ENCODE results near the gene DLG5.

- no peak for TF ChIP-seq RFX5 (IDR thresholded peaks at IDR 0.05; ENCODE audit: low read depth, low read length)
- TF ChIP-seq, protein P1, sequence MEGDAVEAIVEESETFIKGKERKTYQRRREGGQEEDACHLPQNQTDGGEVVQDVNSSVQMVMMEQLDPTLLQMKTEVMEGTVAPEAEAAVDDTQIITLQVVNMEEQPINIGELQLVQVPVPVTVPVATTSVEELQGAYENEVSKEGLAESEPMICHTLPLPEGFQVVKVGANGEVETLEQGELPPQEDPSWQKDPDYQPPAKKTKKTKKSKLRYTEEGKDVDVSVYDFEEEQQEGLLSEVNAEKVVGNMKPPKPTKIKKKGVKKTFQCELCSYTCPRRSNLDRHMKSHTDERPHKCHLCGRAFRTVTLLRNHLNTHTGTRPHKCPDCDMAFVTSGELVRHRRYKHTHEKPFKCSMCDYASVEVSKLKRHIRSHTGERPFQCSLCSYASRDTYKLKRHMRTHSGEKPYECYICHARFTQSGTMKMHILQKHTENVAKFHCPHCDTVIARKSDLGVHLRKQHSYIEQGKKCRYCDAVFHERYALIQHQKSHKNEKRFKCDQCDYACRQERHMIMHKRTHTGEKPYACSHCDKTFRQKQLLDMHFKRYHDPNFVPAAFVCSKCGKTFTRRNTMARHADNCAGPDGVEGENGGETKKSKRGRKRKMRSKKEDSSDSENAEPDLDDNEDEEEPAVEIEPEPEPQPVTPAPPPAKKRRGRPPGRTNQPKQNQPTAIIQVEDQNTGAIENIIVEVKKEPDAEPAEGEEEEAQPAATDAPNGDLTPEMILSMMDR (IDR thresholded peaks at IDR 0.05 in 2 of 3, conservative IDR thresholded peaks at IDR 0.05 in 1 of 3; ENCODE audit: control insufficient read depth in 2 of 3, extremely low read depth in 1 of 3, insufficient read depth in 1 of 3, low read depth in 3 of 3, low read length in 3 of 3): no peak
- no peak for TF ChIP-seq POLR2A (IDR thresholded peaks at IDR 0.05; ENCODE audit: low read depth, low read length)
- no peak for TF ChIP-seq EZH2 (IDR thresholded peaks at IDR 0.05; ENCODE audit: borderline replicate concordance, control insufficient read depth, low read depth, low read length)
- no peak for TF ChIP-seq E4F1 (IDR thresholded peaks at IDR 0.05; ENCODE audit: borderline replicate concordance, partially characterized antibody)
- no peak for TF ChIP-seq ESRRA (IDR thresholded peaks at IDR 0.05; ENCODE audit: low read length)
- TF ChIP-seq EP300 (IDR thresholded peaks at IDR 0.05; ENCODE audit: borderline replicate concordance in 1 of 2, control insufficient read depth in 1 of 2, low read depth in 2 of 2, low read length in 2 of 2): no peak
- no peak for TF ChIP-seq YY1 (IDR thresholded peaks at IDR 0.05; ENCODE audit: low read depth, low read length)
- no peak for TF ChIP-seq SUZ12 (IDR thresholded peaks at IDR 0.05; ENCODE audit: unreplicated experiment)
- TF ChIP-seq POLR2AphosphoS5 (IDR thresholded peaks at IDR 0.05; ENCODE audit: low read length): no peak
- no peak for TF ChIP-seq USF1 (IDR thresholded peaks at IDR 0.05; ENCODE audit: borderline replicate concordance, extremely low read length, insufficient read depth, low read depth, low read length)
- TF ChIP-seq FOXM1 (IDR thresholded peaks at IDR 0.05; ENCODE audit: low read depth, low read length): no peak
- no peak for TF ChIP-seq SREBF1 (IDR thresholded peaks at IDR 0.05; ENCODE audit: low read length)
Observed at GRCh38 chr10:77845451-77845850, 81.1 kb downstream of the DLG5 start.
